Measurements from ENCODE around the gene UGT1A7.

DNA sequence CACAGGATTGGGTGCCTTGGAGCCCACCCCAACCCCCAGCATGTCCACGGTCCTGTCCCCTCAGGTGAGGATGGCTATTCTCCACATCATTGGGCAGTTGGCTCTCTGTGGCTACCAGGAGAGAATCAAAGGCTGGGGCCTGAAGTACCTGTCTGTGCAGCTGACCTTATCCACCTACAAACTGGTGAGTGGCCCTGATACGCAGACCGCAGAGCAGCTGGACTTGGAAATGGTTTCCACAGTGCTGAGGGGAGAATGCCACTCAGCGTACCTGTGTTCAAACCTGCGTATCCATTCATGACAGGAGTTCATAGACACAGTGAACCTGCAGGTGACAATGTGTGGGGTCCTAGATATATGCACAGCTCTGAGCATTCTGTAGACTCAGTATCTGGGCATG is 118.0 kb downstream of the UGT1A7 start:
- TF ChIP-seq, protein P1, sequence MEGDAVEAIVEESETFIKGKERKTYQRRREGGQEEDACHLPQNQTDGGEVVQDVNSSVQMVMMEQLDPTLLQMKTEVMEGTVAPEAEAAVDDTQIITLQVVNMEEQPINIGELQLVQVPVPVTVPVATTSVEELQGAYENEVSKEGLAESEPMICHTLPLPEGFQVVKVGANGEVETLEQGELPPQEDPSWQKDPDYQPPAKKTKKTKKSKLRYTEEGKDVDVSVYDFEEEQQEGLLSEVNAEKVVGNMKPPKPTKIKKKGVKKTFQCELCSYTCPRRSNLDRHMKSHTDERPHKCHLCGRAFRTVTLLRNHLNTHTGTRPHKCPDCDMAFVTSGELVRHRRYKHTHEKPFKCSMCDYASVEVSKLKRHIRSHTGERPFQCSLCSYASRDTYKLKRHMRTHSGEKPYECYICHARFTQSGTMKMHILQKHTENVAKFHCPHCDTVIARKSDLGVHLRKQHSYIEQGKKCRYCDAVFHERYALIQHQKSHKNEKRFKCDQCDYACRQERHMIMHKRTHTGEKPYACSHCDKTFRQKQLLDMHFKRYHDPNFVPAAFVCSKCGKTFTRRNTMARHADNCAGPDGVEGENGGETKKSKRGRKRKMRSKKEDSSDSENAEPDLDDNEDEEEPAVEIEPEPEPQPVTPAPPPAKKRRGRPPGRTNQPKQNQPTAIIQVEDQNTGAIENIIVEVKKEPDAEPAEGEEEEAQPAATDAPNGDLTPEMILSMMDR (IDR thresholded peaks at IDR 0.05): no peak
- TF ChIP-seq POLR2A (IDR thresholded peaks at IDR 0.05): no peak

All from adrenal gland (tissue), 5 donors.